GM12873 (cell line): Measurements from ENCODE around the gene TRAPPC3.
A peak's percentile ranks its signal among the peaks of the same experiment; 100 is the strongest.

ENCODE experiments used
- TF ChIP-seq, protein P1 (sequence below): IDR thresholded peaks from 2 replicates; pipeline ENCODE4 v1.5.1; 2012; ENCODE audit warnings: low read depth, mild to moderate bottlenecking, moderate library complexity, low read length, control low read depth; ENCODE audit not compliant: insufficient read depth; ENCODE audit errors: missing control alignments

Gene TRAPPC3

DNA sequence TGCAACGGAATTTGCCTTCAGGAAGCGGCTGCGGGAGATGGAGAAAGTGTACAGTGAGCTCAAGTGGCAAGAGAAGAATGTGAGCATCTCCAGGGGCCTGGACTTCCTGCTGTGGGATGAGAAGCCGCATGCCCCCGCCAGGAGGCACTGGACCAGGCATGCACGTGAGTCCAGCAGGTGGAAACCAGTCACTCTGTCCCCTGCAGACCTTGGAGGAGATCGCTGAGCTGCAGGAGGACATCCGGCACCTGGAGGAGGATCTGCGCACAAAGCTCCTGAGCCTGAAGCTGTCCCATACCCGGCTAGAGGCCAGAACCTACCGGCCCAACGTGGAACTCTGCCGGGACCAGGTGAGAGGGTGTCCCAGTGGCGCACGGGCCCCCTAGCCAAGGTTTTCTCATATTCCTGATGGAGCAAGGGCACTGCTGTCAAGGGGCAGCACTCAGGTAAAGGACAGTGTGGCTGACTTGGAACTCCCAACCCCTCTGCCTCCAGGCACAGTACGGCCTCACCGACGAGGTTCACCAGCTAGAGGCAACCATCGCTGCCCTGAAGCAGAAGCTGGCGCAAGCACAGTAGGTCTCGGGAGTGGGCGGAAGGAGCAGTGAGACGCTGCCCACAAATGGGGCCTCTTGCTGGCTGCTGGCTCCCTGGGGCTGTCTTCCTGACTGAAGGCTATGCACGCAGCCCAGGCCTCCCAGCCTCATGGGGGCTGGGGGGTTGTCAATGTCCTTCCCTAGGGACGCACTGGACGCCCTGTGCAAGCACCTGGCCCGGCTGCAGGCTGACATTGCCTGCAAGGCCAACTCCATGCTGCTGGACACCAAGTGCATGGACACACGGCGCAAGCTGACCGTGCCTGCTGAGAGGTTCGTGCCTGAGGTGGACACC, 61.8 kb downstream of the TRAPPC3 start:
- TF ChIP-seq, protein P1, sequence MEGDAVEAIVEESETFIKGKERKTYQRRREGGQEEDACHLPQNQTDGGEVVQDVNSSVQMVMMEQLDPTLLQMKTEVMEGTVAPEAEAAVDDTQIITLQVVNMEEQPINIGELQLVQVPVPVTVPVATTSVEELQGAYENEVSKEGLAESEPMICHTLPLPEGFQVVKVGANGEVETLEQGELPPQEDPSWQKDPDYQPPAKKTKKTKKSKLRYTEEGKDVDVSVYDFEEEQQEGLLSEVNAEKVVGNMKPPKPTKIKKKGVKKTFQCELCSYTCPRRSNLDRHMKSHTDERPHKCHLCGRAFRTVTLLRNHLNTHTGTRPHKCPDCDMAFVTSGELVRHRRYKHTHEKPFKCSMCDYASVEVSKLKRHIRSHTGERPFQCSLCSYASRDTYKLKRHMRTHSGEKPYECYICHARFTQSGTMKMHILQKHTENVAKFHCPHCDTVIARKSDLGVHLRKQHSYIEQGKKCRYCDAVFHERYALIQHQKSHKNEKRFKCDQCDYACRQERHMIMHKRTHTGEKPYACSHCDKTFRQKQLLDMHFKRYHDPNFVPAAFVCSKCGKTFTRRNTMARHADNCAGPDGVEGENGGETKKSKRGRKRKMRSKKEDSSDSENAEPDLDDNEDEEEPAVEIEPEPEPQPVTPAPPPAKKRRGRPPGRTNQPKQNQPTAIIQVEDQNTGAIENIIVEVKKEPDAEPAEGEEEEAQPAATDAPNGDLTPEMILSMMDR: peak; percentile 13
